ENCODE measurements around the gene SHLD1. TPM values are rescaled to one million over a fixed set of nuclear protein-coding genes. Genes with fewer than 3 reads are reported as not detected.

Gene SHLD1
- total RNA-seq, 1 donor from 2014 or later = 12.5 TPM

GRCh38 chr20:5827861-5828260 is 77.7 kb downstream of the SHLD1 start:
- Histone ChIP-seq H3K4me3 (ENCODE audit: low read length in 3 of 3) (no peak overlapping the region), H3K4me1 (ENCODE audit: control insufficient read depth in 3 of 3, insufficient read depth in 3 of 3, low read length in 3 of 3) (peaks cover 5 to 20% (median 18%) of the 10 kb centered on the region in 3 donors), H3K36me3 (ENCODE audit: control insufficient read depth in 3 of 3, insufficient read depth in 3 of 3, low read length in 3 of 3) (no peaks in the 10 kb centered on the region), H3K27me3 (ENCODE audit: control insufficient read depth in 3 of 3, insufficient read depth in 3 of 3, low read length in 3 of 3) (no peaks in the 10 kb centered on the region), H3K9me3 (ENCODE audit: control insufficient read depth in 3 of 3, low read length in 3 of 3) (no peaks in the 10 kb centered on the region), H3K9ac (ENCODE audit: low read depth in 1 of 3, low read length in 3 of 3) (no peak overlapping the region), H3K27ac (ENCODE audit: low read depth, low read length) (no peak overlapping the region)

- Histone ChIP-seq H3K9me3 (ENCODE audit: control insufficient read depth in 3 of 3, low read length in 3 of 3) (no peaks in the 10 kb centered on the region), H3K27ac (ENCODE audit: low read depth, low read length) (no peak overlapping the region), H3K36me3 (ENCODE audit: control insufficient read depth in 3 of 3, insufficient read depth in 3 of 3, low read length in 3 of 3) (no peaks in the 10 kb centered on the region), H3K27me3 (ENCODE audit: control insufficient read depth in 3 of 3, insufficient read depth in 3 of 3, low read length in 3 of 3) (no peaks in the 10 kb centered on the region), H3K4me3 (ENCODE audit: low read length in 3 of 3) (no peak overlapping the region), H3K4me1 (ENCODE audit: control insufficient read depth in 3 of 3, insufficient read depth in 3 of 3, low read length in 3 of 3) (peaks cover 0 to 22% (median 15%) of the 10 kb centered on the region in 3 donors), H3K9ac (ENCODE audit: low read depth in 1 of 3, low read length in 3 of 3) (no peak overlapping the region)
Measured at GRCh38 chr20:5829241-5829809, 79.1 kb downstream of the SHLD1 start.

GRCh38 chr20:5831539-5832237 is 81.5 kb downstream of the SHLD1 start:
- Histone ChIP-seq H3K36me3 (ENCODE audit: control insufficient read depth in 3 of 3, insufficient read depth in 3 of 3, low read length in 3 of 3) (no peaks in the 10 kb centered on the region), H3K9ac (ENCODE audit: low read depth in 1 of 3, low read length in 3 of 3) (no peak overlapping the region), H3K4me1 (ENCODE audit: control insufficient read depth in 3 of 3, insufficient read depth in 3 of 3, low read length in 3 of 3) (peaks cover 8 to 29% (median 20%) of the 10 kb centered on the region in 3 donors), H3K27me3 (ENCODE audit: control insufficient read depth in 3 of 3, insufficient read depth in 3 of 3, low read length in 3 of 3) (no peaks in the 10 kb centered on the region), H3K27ac (ENCODE audit: low read depth, low read length) (no peak overlapping the region), H3K4me3 (ENCODE audit: low read length in 3 of 3) (no peak overlapping the region), H3K9me3 (ENCODE audit: control insufficient read depth in 3 of 3, low read length in 3 of 3) (no peaks in the 10 kb centered on the region)

- Histone ChIP-seq H3K27me3 (ENCODE audit: control insufficient read depth in 3 of 3, insufficient read depth in 3 of 3, low read length in 3 of 3) (no peaks in the 10 kb centered on the region), H3K9me3 (ENCODE audit: control insufficient read depth in 3 of 3, low read length in 3 of 3) (no peaks in the 10 kb centered on the region), H3K27ac (ENCODE audit: low read depth, low read length) (no peak overlapping the region), H3K9ac (ENCODE audit: low read depth in 1 of 3, low read length in 3 of 3) (no peak overlapping the region), H3K4me1 (ENCODE audit: control insufficient read depth in 3 of 3, insufficient read depth in 3 of 3, low read length in 3 of 3) (peaks cover 8 to 19% (median 10%) of the 10 kb centered on the region in 3 donors), H3K36me3 (ENCODE audit: control insufficient read depth in 3 of 3, insufficient read depth in 3 of 3, low read length in 3 of 3) (no peaks in the 10 kb centered on the region), H3K4me3 (ENCODE audit: low read length in 3 of 3) (no peak overlapping the region)
Measured at GRCh38 chr20:5833309-5833941, 83.2 kb downstream of the SHLD1 start.

GRCh38 chr20:5834436-5835005 is 84.3 kb downstream of the SHLD1 start:
- H3K9ac ChIP-seq (ENCODE audit: low read depth in 1 of 3, low read length in 3 of 3) = no peak overlapping the region
- no peaks in the 10 kb centered on the region for H3K9me3 ChIP-seq (ENCODE audit: control insufficient read depth in 3 of 3, low read length in 3 of 3)
- H3K27me3 ChIP-seq (ENCODE audit: control insufficient read depth in 3 of 3, insufficient read depth in 3 of 3, low read length in 3 of 3) = no peaks in the 10 kb centered on the region
- H3K4me3 ChIP-seq (ENCODE audit: low read length in 3 of 3) = no peak overlapping the region
- peaks cover 8 to 19% (median 10%) of the 10 kb centered on the region in 3 donors for H3K4me1 ChIP-seq (ENCODE audit: control insufficient read depth in 3 of 3, insufficient read depth in 3 of 3, low read length in 3 of 3)
- H3K27ac ChIP-seq (ENCODE audit: low read depth, low read length) = no peak overlapping the region
- no peaks in the 10 kb centered on the region for H3K36me3 ChIP-seq (ENCODE audit: control insufficient read depth in 3 of 3, insufficient read depth in 3 of 3, low read length in 3 of 3)

- Histone ChIP-seq H3K9ac (ENCODE audit: low read depth in 1 of 3, low read length in 3 of 3) (no peak overlapping the region), H3K27ac (ENCODE audit: low read depth, low read length) (peak overlapping the region; percentile 28), H3K4me3 (ENCODE audit: low read length in 3 of 3) (no peak overlapping the region), H3K36me3 (ENCODE audit: control insufficient read depth in 3 of 3, insufficient read depth in 3 of 3, low read length in 3 of 3) (no peaks in the 10 kb centered on the region), H3K9me3 (ENCODE audit: control insufficient read depth in 3 of 3, low read length in 3 of 3) (no peaks in the 10 kb centered on the region), H3K27me3 (ENCODE audit: control insufficient read depth in 3 of 3, insufficient read depth in 3 of 3, low read length in 3 of 3) (no peaks in the 10 kb centered on the region), H3K4me1 (ENCODE audit: control insufficient read depth in 3 of 3, insufficient read depth in 3 of 3, low read length in 3 of 3) (peaks cover 10 to 22% (median 10%) of the 10 kb centered on the region in 3 donors)
Measured at GRCh38 chr20:5835321-5835821, 85.2 kb downstream of the SHLD1 start.

GRCh38 chr20:5835871-5836270 is 85.7 kb downstream of the SHLD1 start:
- peaks cover 10 to 24% (median 12%) of the 10 kb centered on the region in 3 donors for H3K4me1 ChIP-seq (ENCODE audit: control insufficient read depth in 3 of 3, insufficient read depth in 3 of 3, low read length in 3 of 3)
- H3K27me3 ChIP-seq (ENCODE audit: control insufficient read depth in 3 of 3, insufficient read depth in 3 of 3, low read length in 3 of 3) = no peaks in the 10 kb centered on the region
- no peaks in the 10 kb centered on the region for H3K9me3 ChIP-seq (ENCODE audit: control insufficient read depth in 3 of 3, low read length in 3 of 3)
- no peaks in the 10 kb centered on the region for H3K36me3 ChIP-seq (ENCODE audit: control insufficient read depth in 3 of 3, insufficient read depth in 3 of 3, low read length in 3 of 3)
- H3K4me3 ChIP-seq (ENCODE audit: low read length in 3 of 3) = no peak overlapping the region
- no peak overlapping the region for H3K9ac ChIP-seq (ENCODE audit: low read depth in 1 of 3, low read length in 3 of 3)
- peak overlapping the region; percentile 28 for H3K27ac ChIP-seq (ENCODE audit: low read depth, low read length)

- H3K27ac ChIP-seq (ENCODE audit: low read depth, low read length) = no peak overlapping the region
- H3K9ac ChIP-seq (ENCODE audit: low read depth in 1 of 3, low read length in 3 of 3) = no peak overlapping the region
- no peaks in the 10 kb centered on the region for H3K36me3 ChIP-seq (ENCODE audit: control insufficient read depth in 3 of 3, insufficient read depth in 3 of 3, low read length in 3 of 3)
- no peaks in the 10 kb centered on the region for H3K9me3 ChIP-seq (ENCODE audit: control insufficient read depth in 3 of 3, low read length in 3 of 3)
- H3K4me3 ChIP-seq (ENCODE audit: low read length in 3 of 3) = no peak overlapping the region
- H3K4me1 ChIP-seq (ENCODE audit: control insufficient read depth in 3 of 3, insufficient read depth in 3 of 3, low read length in 3 of 3) = peaks cover 10 to 24% (median 12%) of the 10 kb centered on the region in 3 donors
- H3K27me3 ChIP-seq (ENCODE audit: control insufficient read depth in 3 of 3, insufficient read depth in 3 of 3, low read length in 3 of 3) = no peaks in the 10 kb centered on the region
Measured at GRCh38 chr20:5836569-5836968, 86.4 kb downstream of the SHLD1 start.

- H3K4me3 ChIP-seq (ENCODE audit: low read length in 3 of 3) = no peak overlapping the region
- no peaks in the 10 kb centered on the region for H3K27me3 ChIP-seq (ENCODE audit: control insufficient read depth in 3 of 3, insufficient read depth in 3 of 3, low read length in 3 of 3)
- H3K4me1 ChIP-seq (ENCODE audit: control insufficient read depth in 3 of 3, insufficient read depth in 3 of 3, low read length in 3 of 3) = peaks cover 3 to 10% (median 8%) of the 10 kb centered on the region in 3 donors
- H3K9me3 ChIP-seq (ENCODE audit: control insufficient read depth in 3 of 3, low read length in 3 of 3) = no peaks in the 10 kb centered on the region
- no peak overlapping the region for H3K27ac ChIP-seq (ENCODE audit: low read depth, low read length)
- no peaks in the 10 kb centered on the region for H3K36me3 ChIP-seq (ENCODE audit: control insufficient read depth in 3 of 3, insufficient read depth in 3 of 3, low read length in 3 of 3)
- H3K9ac ChIP-seq (ENCODE audit: low read depth in 1 of 3, low read length in 3 of 3) = no peak overlapping the region
Measured at GRCh38 chr20:5840411-5841002, 90.3 kb downstream of the SHLD1 start.

All from skeletal muscle tissue (tissue), 4 donors.